Mononuclear cell (primary cell): ENCODE measurements around the gene MPZL1. TPM values are rescaled to one million over a fixed set of nuclear protein-coding genes. Genes with fewer than 3 reads are reported as not detected.
A peak's percentile ranks its signal among the peaks of the same experiment; 100 is the strongest.
"Not testable (repeated sequence)": the region's sequence is repeated elsewhere in the genome, so short reads cannot be mapped to it uniquely, and the experiment has no call there.

ENCODE experiments used
- H3K27me3 ChIP-seq: 2 replicates; pipeline ENCODE4 v1.6.0; 2011; ENCODE audit warnings: low read length, control low read depth; ENCODE audit not compliant: insufficient read depth
- H3K4me1 ChIP-seq: 2 replicates; pipeline ENCODE4 v1.5.1; 2011; ENCODE audit warnings: mild to moderate bottlenecking, low read length, control low read depth; ENCODE audit not compliant: insufficient read depth
- H3K4me3 ChIP-seq: 2 replicates; pipeline ENCODE4 v1.5.1; 2011; ENCODE audit warnings: mild to moderate bottlenecking, low read length, moderate library complexity
- H3K9me3 ChIP-seq: 2 replicates; pipeline ENCODE4 v1.5.1; 2011; ENCODE audit warnings: low read depth, mild to moderate bottlenecking, control low read depth, low read length
- total RNA-seq: library from RNA; depleted of rRNA; stranded (reverse); fragments of >200 nt; gene quantifications from one replicate; pipeline ENCODE4 v1.2.3, GENCODE V29; 2012

Gene MPZL1
- total RNA-seq, 1 donor = 13.9 TPM

DNA sequence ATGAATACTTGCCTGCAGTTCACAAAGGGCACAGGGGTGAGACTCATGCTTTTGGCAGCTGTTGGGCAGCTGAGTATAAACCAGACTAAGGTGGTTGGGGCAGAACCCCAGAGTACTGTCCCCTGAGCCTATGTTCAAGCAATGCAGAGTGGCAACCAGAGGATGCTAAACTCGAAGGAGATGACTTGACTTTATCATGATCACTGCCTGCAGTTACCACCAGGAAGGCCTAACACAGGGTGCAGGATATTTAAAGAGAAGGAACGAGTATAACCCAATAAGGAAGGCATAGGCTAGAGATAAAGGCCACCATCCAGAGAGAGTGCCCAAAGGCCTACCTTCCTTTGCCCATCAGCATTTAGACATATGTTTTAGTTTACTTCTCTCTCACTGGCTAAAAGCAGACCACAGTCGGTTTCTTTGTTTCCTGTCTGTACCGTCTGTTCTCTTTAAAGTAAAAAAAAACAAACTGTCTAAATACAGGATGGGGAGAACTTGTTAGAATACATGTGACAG lies 83.3 kb downstream of the MPZL1 start:
- Histone ChIP-seq H3K27me3 (no peaks in the 10 kb centered on the region), H3K4me3 (no peak overlapping the region), H3K4me1 (peaks cover 20% of the 10 kb centered on the region), H3K9me3 (no peaks in the 10 kb centered on the region)

DNA sequence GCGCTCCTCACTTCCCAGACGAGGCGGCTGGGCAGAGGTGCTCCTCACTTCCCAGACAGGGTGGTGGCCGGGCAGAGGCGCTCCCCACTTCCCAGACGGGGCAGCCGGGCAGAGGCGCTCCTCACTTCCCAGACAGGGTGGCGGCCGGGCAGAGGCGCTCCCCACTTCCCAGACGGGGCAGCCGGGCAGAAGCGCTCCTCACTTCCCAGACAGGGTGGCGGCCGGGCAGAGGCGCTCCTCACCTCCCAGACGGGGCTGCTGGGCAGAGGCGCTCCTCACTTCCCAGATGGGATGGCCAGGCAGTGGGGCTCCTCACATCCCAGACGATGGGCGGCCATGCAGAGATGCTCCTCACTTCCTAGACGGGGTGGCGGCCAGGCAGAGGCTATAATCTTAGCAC lies 84.5 kb downstream of the MPZL1 start:
- not testable (repeated sequence) for H3K4me3 ChIP-seq, H3K9me3 ChIP-seq, H3K27me3 ChIP-seq
- peaks cover 20% of the 10 kb centered on the region for H3K4me1 ChIP-seq

DNA sequence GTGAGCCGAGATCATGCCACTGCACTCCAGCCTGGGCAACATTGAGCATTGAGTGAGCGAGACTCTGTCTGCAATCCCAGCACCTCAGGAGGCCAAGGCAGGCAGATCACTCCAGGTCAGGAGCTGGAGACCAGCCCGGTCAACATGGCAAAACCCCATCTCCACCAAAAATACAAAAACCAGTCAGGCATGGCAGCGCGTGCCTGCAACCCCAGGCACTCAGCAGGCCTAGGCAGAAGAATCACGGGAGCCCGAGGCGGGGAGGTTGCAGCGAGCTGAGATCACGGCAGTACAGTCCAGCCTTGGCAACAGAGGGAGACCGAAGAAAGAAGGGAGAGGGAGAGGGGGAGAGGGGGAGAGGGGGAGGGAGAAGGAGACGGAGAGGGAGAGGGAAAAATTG lies 84.9 kb downstream of the MPZL1 start:
- not testable (repeated sequence) for H3K27me3 ChIP-seq, H3K4me3 ChIP-seq, H3K9me3 ChIP-seq
- H3K4me1 ChIP-seq = peaks cover 20% of the 10 kb centered on the region

DNA sequence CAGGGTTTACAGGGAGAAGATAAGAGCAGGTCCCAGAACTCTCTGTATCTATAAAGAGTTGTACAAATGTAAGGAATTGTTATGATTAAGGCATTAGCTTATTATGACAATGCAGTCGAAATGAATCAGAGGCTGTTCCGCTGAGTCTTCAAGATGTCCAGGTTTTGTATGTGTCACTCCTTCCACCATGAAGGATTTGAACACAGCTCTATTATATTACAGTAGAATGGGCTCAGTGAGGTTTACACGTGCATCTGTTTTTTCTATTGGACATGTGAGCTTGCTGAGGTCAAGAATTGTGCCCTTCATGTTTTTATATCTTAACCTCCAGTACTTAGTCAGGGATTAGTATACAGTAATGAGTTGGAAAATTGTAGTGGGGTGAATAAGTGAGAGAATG lies 86.3 kb downstream of the MPZL1 start:
- Histone ChIP-seq H3K27me3 (no peaks in the 10 kb centered on the region), H3K4me1 (peaks cover 19% of the 10 kb centered on the region), H3K4me3 (no peak overlapping the region), H3K9me3 (no peaks in the 10 kb centered on the region)

DNA sequence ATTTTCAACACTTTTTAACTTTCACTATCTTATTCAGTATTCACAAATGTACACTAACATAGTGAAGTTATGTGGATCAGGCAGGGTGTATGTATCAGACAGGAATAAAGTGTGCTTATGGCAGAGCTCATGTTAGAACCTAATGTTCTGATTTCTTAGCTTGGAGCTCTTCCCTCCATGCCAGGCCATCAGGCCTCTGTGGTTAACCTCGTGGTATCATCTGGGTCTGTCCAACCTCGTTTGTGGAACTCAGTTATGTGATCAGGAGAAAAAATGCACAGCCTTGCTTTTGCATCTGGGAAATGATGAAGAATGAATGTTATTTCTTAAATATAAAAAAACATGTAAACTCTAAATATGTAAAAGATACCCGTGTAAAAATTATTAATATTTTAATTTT lies 86.9 kb downstream of the MPZL1 start:
- Histone ChIP-seq H3K4me3 (no peak overlapping the region), H3K9me3 (no peaks in the 10 kb centered on the region), H3K27me3 (no peaks in the 10 kb centered on the region), H3K4me1 (peaks cover 14% of the 10 kb centered on the region)

DNA sequence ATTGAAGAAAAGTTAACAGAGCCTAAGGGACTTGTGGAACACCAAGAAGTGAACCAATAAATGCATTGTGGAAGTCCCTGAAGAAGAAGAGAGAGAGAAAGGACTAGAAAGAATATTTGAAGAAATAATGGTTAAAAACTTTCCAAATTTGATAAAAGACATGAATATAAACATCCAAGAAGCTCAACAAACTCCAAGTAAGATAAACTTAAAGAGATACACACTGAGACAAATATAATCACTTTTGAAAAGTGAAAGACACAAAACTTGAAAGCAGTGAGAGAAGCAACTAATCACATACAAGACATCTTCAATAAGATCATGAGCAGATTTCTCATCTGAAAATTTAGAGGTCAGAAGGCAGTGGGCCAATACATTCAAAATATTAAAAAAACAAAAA lies 91.2 kb downstream of the MPZL1 start:
- Histone ChIP-seq H3K4me1 (no peaks in the 10 kb centered on the region), H3K27me3 (no peaks in the 10 kb centered on the region), H3K9me3 (no peaks in the 10 kb centered on the region), H3K4me3 (no peak overlapping the region)

DNA sequence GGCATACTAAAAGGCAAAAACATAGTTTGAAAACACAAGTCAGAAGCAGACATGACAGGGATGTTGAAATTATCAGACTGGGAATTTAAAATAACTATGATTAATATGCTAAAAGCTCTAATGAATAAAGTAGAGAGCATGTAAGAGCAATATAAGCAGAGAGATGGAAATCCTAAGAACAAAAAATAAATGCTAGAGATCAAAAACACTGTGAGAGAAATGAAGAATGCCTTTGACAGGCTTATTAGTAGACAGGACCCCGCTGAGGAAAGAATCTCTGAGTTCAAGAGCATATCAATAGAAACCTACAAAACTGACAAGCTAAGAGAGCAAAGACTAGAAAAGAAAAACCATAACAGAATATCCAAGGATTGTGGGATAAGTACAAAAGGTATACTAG lies 93.9 kb downstream of the MPZL1 start:
- H3K9me3 ChIP-seq = no peaks in the 10 kb centered on the region
- peaks cover 6% of the 10 kb centered on the region for H3K4me1 ChIP-seq
- no peaks in the 10 kb centered on the region for H3K27me3 ChIP-seq
- no peak overlapping the region for H3K4me3 ChIP-seq

DNA sequence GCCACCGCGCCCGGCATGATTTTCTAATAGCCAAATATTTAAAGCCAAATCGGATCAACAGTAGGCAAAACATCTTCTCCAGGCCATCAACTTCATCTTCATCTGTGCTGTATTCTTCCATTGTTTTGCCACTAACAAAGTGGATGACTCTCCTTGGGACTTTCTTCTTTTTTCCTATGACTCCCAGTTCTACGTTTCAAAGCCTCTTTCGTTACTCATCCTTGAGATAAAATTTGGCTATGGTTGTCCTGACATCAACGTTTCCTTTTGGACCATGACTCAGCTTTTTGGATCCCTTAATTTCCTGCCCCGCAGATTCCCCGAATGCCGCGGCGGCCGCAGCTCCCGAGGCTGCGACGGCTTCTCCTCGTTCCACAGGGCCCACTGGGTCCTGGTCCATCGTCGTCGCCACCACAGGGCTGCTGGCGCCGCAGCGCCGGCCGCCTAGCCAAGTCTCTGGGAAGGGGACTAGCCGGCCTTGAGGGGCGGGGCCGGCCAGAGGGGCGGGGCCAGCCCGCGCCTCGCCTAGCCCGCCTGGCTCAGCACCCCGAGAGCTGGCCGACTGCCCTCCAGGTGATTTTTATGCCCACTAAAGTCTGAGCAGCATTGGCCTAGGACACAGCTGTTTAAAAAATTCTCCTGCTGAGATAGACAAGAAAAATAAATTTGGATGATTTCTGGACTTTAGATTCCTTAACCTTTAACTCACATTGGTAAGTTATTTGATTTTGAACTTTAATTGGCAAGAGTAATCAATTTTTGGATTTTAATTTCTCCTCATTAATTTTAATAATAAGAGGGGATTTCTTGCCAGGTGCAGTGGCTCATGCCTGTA lies 98.3 kb downstream of the MPZL1 start:
- Histone ChIP-seq H3K4me3 (peak overlapping the region; percentile 18), H3K9me3 (no peaks in the 10 kb centered on the region), H3K4me1 (peaks cover 6% of the 10 kb centered on the region), H3K27me3 (no peaks in the 10 kb centered on the region)

DNA sequence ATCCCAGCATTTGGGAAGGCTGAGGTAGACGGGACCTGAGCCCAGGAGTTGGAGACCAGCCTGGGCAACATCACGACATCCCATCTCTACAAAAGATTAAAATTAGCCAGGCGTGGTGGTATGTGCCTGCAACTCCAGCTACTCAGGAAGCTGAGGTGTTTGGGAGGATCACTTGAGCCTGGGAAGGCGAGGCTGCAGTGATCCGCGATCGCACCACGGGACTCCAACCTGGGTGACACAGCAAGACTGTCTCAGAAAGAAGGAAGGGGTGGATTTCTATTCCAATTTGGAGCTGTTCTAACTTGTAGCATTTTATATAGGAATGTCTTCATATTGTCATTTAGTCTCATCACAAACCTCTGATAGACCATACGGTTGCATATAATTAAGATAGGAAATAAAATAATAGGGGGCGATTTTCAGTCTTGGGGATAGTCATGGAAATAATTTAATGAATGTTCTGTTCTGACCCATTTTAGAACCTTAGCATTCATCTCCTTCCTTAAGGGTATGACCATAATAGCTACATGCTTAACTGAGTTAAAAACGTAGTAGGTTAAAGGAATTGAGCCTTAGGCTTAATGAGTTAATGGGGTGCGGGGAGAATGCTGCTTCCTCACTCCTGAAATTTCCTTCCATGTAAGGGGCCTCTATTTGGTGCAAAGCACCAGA lies 99.0 kb downstream of the MPZL1 start:
- Histone ChIP-seq H3K27me3 (no peaks in the 10 kb centered on the region), H3K4me3 (no peak overlapping the region), H3K9me3 (no peaks in the 10 kb centered on the region), H3K4me1 (peaks cover 6% of the 10 kb centered on the region)

DNA sequence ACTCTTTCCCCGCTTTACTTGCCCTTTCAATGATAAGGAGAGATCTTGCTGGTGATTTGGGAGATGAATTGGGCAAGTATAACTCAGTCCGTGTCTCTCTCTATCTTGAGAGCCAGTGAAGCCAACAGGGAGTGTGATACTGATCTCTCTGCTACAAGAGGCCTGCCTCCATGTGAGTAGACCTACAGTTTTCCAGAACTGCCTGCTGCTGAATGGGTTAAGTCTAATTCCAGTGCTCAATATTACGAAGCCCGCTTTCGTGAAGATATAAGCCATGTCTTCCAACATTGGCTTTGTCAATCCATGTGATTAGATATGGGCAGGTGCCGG lies 99.5 kb downstream of the MPZL1 start:
- Histone ChIP-seq H3K27me3 (no peaks in the 10 kb centered on the region), H3K4me1 (peaks cover 6% of the 10 kb centered on the region), H3K9me3 (no peaks in the 10 kb centered on the region), H3K4me3 (no peak overlapping the region)

DNA sequence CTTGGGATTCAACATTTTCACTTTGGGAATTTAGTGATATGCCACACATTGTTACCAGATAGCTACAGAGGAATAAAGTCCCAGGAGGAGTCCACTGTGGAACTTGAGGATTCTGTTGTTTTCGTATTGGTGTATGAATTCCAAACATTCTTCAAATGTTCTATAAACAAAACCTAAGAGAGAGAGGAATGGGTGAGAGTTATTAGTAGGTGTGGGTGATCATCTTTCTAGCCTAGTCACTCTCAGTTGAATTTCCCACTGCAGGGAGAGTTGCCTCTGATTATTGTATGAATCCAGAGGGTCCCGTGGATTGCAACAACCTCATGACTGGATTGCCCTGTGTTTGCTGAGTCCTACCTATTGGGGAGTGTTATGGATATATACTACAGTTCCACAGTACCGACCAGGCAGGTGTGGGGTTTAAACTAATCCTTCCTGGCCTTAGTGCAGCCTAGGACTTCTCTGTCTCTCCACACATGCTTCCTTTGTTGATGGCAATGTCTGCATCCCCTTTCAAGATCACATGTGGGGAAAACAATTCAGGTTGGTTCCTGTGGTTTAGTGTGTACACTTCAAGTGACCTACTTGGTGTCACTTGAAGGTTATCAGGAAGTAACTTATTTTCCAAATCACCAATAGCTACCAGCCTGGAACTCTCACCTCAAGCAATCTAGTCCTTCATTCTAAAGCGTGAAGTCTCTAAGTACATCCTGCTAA lies 100.3 kb downstream of the MPZL1 start:
- Histone ChIP-seq H3K4me1 (peaks cover 6% of the 10 kb centered on the region), H3K4me3 (no peak overlapping the region), H3K9me3 (no peaks in the 10 kb centered on the region), H3K27me3 (no peaks in the 10 kb centered on the region)

DNA sequence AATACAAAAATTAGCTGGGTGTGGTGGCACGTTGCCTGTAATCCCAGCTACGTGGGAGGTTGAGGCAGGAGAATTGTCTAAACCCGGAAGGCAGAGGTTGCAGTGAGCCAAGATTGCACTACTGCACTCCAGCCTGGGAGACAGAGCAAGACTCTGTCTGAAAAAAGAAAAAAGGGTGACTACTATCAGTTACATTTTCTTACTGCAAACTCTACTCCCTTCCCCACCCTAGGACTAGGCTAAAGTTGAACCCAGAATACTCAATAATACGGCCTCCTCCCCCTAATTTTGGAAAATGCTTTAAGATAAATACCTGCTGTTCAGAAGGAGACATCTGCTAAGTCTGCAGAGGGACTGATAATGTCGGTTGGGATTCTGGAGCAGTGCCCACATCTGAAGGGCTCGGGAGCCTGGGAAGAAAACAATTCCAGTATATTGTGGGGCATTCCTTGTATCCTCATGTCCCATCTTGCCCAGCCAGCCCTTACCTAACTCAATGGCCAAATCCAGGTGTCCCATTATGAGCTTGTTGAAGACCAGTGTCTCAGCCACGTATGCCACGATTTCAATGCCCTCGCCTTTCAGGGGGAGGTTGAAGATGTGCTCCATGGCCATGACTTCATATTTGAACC lies 102.5 kb downstream of the MPZL1 start:
- Histone ChIP-seq H3K9me3 (no peaks in the 10 kb centered on the region), H3K4me1 (peaks cover 6% of the 10 kb centered on the region), H3K27me3 (no peaks in the 10 kb centered on the region), H3K4me3 (no peak overlapping the region)

DNA sequence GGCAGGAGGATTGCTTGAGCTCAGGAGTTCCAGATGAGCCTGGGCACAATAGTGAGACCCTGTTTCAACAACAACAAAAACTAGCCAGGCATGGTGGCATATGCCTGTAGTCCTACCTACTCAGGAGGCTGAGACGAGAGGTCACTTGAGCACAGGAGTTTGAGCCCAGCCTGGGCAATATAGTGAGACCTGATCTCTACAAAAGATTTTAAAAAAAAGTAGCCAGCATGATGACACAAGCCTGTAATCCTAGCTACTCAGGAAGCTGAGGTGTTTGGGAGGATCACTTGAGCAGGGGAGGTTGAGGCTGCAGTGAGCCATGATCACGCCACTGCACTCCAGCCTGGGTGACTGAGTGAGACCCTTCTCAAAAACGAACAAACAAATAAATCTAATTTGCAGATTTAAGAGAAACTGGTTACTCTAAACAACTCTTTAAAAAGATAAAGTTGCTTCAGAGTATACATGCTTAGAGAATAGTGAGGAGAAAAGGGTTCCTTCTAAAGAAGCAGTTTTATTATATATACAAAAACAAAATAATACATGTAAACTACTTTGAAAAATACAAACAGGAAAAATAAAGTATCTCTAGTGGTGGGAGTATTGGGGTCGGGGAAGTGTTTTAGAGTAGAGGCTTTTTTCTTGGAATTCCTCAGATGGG lies 103.8 kb downstream of the MPZL1 start:
- Histone ChIP-seq H3K4me3 (no peak overlapping the region), H3K4me1 (no peaks in the 10 kb centered on the region), H3K27me3 (no peaks in the 10 kb centered on the region), H3K9me3 (no peaks in the 10 kb centered on the region)

DNA sequence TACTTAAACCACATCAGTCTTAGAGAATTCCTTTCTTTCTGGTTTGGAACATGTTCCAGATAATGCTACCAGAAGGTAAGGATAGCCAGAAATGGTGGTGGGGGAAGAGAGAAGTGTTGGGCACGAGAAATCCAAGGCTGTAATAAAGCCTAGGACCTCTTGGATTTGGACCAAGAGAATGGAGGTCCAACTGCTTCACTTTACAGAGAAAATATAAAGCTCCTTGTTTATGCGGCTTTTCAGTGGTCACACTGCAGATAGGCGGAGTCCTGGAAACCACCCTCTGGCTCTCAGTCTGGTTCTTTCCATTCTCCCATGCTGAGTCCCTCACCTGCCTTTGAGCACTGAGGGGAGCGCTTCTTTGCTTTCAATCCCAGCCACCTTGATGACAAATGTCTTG lies 104.3 kb downstream of the MPZL1 start:
- Histone ChIP-seq H3K4me3 (no peak overlapping the region), H3K27me3 (no peaks in the 10 kb centered on the region), H3K4me1 (no peaks in the 10 kb centered on the region), H3K9me3 (no peaks in the 10 kb centered on the region)
